HL-60 (cell line): Measurements from ENCODE around the gene CRBN.
A peak's percentile ranks its signal among the peaks of the same experiment; 100 is the strongest.

ENCODE experiments used
- DNase-seq, 2 experiments: peaks; one replicate each; pipeline ENCODE4 v3.0.0-alpha.2; 2010 to 2020; ENCODE audit warnings: low read depth in 1 of 2, low spot score in 1 of 2
- H3K27ac ChIP-seq: fragments of 250-450 bp; sonication (Bioruptor Pico); replicated peaks from 2 replicates; pipeline ENCODE4 v1.5.1; 2020; ENCODE audit warnings: mild to moderate bottlenecking, moderate library complexity
- H3K27me3 ChIP-seq: fragments of 250-450 bp; sonication (Bioruptor Pico); 2 replicates; pipeline ENCODE4 v1.5.1; 2021; ENCODE audit warnings: mild to moderate bottlenecking, moderate library complexity; ENCODE audit not compliant: insufficient read depth, poor library complexity, severe bottlenecking
- H3K4me3 ChIP-seq: replicated peaks from 2 replicates; pipeline ENCODE4 v1.5.1; 2011; ENCODE audit warnings: mild to moderate bottlenecking, control low read depth, low read length; ENCODE audit not compliant: insufficient read depth
- CTCF ChIP-seq: IDR thresholded peaks from one replicate; pipeline ENCODE4 v1.5.1; 2011; ENCODE audit warnings: low read length, control low read depth, inconsistent platforms; ENCODE audit not compliant: insufficient read depth
- GABPA ChIP-seq: IDR thresholded peaks from 2 replicates; pipeline ENCODE4 v1.6.1; 2012; ENCODE audit warnings: low read depth
- POLR2AphosphoS5 ChIP-seq: IDR thresholded peaks from 2 replicates; pipeline ENCODE4 v1.6.1; 2012; ENCODE audit warnings: low read depth
- REST ChIP-seq: IDR thresholded peaks from 2 replicates; pipeline ENCODE4 v1.6.1; 2012; ENCODE audit warnings: low read depth; ENCODE audit not compliant: insufficient replicate concordance
- SPI1 ChIP-seq: IDR thresholded peaks from 2 replicates; pipeline ENCODE4 v1.6.1; 2012; ENCODE audit warnings: low read depth, mild to moderate bottlenecking, borderline replicate concordance
- long read RNA-seq: library from polyadenylated mRNA; unstranded; transcript quantifications from one replicate; pipeline ENCODE4 v2.0.0, GENCODE V29; 2020

The CRBN gene
- long read RNA-seq, transcript CRBN-201 (11 exons, 2,206 nt) = major isoform, 164 of 236 reads
- long read RNA-seq, transcript CRBN-204 (5 exons, 878 nt) = minor isoform, 5 of 236 reads
- long read RNA-seq, partial matches to known transcripts = 29 of 236 reads
- long read RNA-seq, other reads (novel, unspliced or antisense) = 28 of 236 reads

DNA sequence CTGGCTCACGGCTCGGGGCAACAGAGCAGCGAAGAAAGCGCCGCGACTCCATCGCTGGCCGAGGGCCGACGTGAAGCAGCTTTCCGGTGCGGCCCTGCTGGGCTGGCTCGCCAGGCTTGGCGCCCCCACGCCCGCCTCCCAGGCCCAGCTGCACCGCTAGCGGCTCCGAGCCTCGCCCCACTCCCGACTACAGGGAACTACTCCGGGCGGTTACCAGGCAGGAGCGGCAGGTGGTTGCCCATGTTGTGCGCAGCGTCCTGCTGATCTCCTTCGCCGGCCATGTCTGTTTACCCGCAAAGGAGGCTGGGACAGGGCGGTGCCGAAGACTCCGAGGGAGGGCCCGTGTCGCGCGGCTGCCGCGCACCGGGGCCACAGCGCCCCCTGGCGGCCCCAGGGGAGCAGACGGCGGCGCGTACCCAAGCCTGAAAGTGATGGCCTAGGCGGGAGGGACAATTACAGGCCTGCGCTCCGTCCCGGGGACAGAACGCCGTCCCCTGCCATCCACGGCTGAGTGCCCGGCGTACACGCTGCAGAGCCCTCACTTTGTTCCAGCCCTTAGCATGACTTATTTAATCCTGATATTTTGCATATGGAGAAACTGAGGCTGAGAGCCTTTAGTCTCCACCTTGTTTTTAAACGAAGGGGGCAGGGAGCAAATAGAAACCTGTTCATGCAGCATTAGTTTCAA is at the start of gene CRBN:
CRBN (minus strand) TSS at position 285 of the 688 bp plus-strand sequence; CDS start at position 281, 4 bp downstream.
- H3K27me3 ChIP-seq = no peaks in the 10 kb centered on the region
- peak; percentile 69 to 85 for DNase-seq
- peak; percentile 88 for TF ChIP-seq CTCF
- no peak for TF ChIP-seq GABPA
- peak; percentile 90 for TF ChIP-seq POLR2AphosphoS5
- no peak for TF ChIP-seq SPI1
- TF ChIP-seq REST = peak; percentile 39
- peak within 1 kb of the TSS; percentile 79 for H3K27ac ChIP-seq
- peak within 1 kb of the TSS; percentile 71 for H3K4me3 ChIP-seq

- no peak for DNase-seq
- H3K27me3 ChIP-seq = no peaks in the 10 kb centered on the region
- H3K27ac ChIP-seq = no peak overlapping the region
- no peak for TF ChIP-seq SPI1
- no peak for TF ChIP-seq POLR2AphosphoS5
- TF ChIP-seq REST = no peak
- no peak for TF ChIP-seq GABPA
- no peak for TF ChIP-seq CTCF
- H3K4me3 ChIP-seq = no peak overlapping the region
Observed at GRCh38 chr3:3227640-3228039, 48.1 kb upstream of the CRBN start.

GRCh38 chr3:3221528-3221927 is 42.0 kb upstream of the CRBN start:
- Histone ChIP-seq H3K27ac (no peak overlapping the region), H3K27me3 (peaks cover 2% of the 10 kb centered on the region), H3K4me3 (no peak overlapping the region)
- no peak for TF ChIP-seq SPI1
- TF ChIP-seq REST = no peak
- TF ChIP-seq CTCF = no peak
- no peak for TF ChIP-seq POLR2AphosphoS5
- no peak for TF ChIP-seq GABPA
- DNase-seq = no peak
